Astrocyte (in vitro differentiated cells and primary cell): ENCODE measurements around the gene KIF1B.

Experiments
- CTCF ChIP-seq: IDR thresholded peaks from 2 replicates; pipeline ENCODE4 v1.5.1; 2011; ENCODE audit warnings: low read depth, mild to moderate bottlenecking, inconsistent platforms, low read length, moderate library complexity; ENCODE audit not compliant: insufficient read depth
- EZH2 ChIP-seq: IDR thresholded peaks from 2 replicates; pipeline ENCODE4 v1.6.1; 2012; ENCODE audit warnings: mild to moderate bottlenecking, low read length, inconsistent platforms; ENCODE audit not compliant: insufficient read depth

GRCh38 chr1:10192263-10192662, 18.1 kb upstream of the KIF1B start:
- TF ChIP-seq CTCF (no peak), EZH2 (no peak)
